C4-2B (cell line): ENCODE results near the gene ETFA.

Experiments
- CTCF ChIP-seq: fragments of 450-650 bp; conservative IDR thresholded peaks from 2 replicates; pipeline ENCODE4 v1.5.1; 2017; ENCODE audit warnings: mild to moderate bottlenecking
- ZFX ChIP-seq: fragments of 450-650 bp; IDR thresholded peaks from 2 replicates; pipeline ENCODE4 v1.6.1; 2017

DNA sequence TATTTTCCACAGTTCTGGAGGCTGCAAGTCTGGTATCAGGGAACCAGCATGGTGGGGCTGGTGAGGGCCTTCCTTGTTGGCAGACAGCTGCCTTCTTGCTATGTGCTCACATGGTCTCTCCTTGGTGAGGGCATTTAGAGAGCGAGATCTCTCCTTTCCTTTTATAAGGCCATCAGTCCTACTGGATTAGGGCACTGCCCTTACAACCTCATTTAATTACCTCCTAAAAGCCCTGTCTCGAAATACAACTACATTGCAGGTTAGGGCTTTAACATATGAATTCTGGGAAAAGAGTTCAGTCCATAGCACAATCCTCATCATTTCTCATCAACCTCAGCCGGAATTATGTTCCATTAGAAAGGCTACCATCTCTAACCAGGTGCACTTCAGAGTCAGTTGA lies 47.2 kb upstream of the ETFA start:
- TF ChIP-seq CTCF (no peak), ZFX (no peak)
